ENCODE measurements around the gene ZSWIM5.
"Not testable (repeated sequence)": the region's sequence is repeated elsewhere in the genome, so short reads cannot be mapped to it uniquely, and the experiment has no call there.

ZSWIM5 gene

DNA sequence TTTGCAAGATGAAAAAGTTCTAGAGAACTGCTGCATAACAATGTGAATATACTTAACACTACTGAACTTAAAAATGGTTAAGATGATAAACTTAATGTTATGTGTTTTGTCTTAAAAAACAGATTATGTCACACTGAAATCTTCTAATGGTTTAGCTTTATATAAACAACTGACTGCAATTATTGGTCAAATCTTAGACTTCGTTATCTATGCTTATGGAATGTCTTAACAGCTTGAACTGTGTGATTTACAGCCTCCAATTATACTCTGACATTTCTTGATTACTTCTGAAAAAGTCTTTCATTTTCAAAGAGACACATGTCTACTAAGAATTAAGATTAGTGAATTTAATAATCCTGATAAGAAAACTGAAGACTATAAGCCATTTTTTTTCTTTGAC lies 71.1 kb downstream of the ZSWIM5 start:
- no peak for DNase-seq

DNA sequence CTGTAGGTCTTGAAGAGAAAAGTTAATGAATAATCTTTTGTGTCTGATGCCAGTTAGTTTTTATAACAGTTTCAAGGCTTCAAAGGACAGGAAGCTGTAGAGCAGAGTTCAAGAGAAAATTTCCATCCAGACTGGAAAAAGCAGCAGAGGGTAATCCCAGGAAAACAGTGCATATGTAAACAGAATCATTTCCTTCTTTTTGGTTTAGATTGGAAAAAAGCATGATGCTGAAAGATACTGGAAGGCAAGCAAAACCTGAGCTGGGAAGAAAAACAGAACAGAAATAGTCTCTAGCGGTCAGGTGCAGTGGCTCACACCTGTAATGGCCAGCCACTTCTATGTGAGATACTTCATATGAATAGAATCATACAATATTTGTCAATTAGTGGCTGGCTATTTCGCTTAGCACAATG lies 71.9 kb downstream of the ZSWIM5 start:
- DNase-seq, result no peak

DNA sequence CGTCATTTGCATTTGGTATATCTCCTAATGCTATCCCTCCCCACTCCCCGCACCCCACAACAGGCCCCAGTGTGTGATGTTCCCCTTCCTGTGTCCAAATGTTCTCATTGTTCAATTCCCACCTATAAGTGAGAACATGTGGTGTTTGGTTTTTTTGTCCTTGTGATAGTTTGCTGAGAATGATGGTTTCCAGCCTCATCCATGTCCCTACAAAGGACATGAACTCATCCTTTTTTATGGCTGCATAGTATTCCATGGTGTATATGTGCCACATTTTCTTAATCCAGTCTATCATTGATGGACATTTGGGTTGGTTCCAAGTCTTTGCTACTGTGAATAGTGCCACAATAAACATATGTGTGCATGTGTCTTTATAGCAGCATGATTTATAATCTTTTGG lies 73.7 kb downstream of the ZSWIM5 start:
- DNase-seq, result not testable (repeated sequence)

DNA sequence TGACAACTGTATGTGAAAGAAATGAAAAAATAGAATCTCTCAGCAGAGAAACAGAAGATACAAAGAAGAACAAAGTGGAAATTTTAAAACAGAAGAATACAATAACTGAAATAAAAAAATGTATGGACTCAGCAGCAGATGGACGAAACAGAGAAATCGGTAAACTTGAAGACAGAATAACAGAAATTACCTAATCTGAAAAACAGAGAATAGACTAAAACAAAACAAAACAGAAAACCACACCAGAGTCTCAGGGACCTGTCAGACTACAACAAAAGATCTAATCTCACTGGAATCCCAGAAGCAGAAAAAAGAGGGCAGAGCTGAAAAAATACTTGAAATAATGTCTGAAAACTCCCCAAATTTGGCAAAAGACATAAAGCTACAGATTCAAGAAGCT lies 83.0 kb downstream of the ZSWIM5 start:
- no peak for DNase-seq

DNA sequence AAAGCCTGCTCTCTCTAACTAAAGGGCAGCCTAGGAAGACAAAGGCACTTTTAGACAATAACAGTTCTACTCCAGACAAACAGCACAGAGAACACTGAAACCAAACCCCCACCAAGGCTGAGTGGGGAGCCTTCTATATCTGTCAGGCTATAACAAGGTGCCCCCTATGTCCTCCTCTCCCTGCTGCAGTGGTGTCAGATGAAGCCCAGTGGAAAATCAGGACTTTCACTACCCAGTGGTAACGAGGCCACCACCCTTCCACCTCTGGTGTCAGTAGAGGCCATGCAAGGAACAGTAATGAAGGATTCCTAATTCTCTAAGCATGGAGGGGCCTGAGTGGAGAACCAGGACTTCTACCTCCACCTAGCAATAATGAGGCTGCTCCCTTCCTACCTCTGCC lies 83.7 kb downstream of the ZSWIM5 start:
- DNase-seq, result no peak

DNA sequence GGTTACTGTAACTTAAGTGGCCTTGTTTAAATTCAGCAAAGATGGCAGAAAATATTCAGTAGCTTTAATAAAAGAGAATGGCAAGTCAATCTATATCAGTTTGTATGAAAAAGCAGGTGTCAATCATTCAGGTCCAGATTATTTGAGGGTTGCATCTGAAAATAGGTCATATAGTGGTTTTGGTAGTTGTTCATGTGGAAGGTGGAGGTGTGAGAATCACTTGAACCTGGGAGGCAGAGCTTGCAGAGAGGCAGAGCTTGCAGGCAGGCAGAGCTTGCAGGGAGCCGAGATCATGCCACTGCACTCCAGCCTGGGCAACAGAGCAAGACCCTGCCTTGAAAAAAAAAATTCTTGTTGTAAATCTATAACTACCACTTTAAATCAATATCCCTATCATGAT lies 88.6 kb downstream of the ZSWIM5 start:
- no peak for DNase-seq

DNA sequence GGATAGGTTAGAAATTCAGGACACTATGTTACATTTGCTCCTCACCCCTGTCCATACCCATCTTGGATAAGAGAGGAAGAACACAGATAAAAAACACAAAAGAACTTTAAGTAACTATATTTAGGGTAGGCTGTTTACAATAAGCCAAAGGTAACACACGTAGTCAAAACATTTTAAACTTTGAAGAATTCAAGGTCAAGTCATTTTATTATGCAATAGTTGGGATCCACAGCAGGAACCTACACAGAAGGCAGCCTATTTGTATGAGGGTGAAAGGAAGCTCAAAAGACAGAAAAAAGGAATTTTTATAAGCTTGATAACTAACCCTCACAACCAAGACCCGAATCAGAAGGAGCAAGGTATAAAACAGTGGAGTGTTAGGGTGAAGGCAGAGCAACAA lies 89.6 kb downstream of the ZSWIM5 start:
- DNase-seq, result no peak

DNA sequence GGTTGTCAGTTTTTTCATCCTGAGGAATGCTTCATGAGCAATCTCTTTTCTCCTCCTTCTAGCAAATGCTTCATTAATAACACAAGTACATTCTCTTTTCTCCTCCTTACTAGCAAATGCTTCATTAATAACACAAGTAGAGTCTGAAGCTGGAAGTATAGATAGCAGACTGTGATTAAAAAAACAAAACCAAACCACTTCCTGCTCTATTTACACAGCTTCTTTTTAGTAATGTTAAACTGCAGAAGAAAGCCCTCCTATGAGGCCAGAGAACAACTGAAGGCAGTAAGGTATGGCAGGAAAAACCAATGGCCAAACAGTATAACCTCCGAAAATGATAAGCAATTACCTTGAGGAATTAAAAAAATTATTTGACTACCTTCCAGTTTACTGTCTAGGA lies 90.1 kb downstream of the ZSWIM5 start:
- no peak for DNase-seq

DNA sequence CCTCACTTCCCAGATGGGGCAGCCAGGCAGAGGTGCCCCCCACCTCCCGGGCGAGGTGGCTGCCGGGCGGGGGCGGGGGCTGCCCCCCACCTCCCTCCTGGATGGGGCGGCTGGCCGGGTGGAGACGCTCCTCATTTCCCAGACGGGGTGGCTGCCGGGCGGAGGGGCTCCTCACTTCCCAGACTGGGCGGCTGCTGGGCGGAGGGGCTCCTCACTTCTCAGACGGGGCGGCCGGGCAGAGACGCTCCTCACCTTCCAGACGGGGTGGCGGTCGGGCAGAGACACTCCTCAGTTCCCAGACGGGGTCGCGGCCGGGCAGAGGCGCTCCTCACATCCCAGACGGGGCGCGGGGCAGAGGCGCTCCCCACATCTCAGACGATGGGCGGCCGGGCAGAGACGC lies 91.2 kb downstream of the ZSWIM5 start:
- not testable (repeated sequence) for DNase-seq

DNA sequence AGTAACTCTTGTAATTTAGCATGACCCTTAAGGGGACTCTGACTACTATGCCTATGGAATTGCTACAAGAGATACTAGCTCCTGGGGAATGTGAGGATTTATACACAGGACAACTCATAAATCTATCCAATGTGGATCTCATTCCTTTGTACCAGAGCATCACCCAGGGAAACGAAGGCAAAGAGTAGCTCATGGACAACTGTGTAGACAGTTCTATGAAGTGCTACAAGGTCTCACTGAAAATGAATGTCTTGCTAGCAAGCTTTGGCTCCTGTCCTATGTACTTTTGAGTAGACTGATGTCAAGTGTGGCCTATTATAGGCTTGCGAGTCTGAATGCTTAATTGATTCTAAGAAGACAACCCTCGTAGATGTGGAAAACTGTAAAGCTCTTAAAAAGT lies 93.7 kb downstream of the ZSWIM5 start:
- DNase-seq, result no peak

DNA sequence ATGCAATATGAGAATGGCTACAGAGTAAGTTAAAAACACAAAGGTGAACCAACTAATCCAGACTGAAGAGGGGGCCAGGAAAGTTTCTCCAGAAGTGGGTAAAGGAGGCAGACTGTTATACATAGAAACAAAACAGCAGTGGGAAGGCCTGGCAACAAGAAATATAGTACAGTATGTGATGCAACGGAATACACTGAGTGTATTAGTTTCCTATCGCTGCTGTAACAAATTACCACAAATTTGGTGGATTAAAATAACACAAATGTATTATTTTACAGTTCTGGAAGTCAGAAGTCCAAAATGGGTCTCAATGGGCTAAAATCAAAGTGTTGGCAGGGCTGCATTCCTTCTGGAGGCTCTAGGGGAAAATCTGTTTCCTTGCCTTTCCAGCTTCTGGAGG lies 95.2 kb downstream of the ZSWIM5 start:
- no peak for DNase-seq

DNA sequence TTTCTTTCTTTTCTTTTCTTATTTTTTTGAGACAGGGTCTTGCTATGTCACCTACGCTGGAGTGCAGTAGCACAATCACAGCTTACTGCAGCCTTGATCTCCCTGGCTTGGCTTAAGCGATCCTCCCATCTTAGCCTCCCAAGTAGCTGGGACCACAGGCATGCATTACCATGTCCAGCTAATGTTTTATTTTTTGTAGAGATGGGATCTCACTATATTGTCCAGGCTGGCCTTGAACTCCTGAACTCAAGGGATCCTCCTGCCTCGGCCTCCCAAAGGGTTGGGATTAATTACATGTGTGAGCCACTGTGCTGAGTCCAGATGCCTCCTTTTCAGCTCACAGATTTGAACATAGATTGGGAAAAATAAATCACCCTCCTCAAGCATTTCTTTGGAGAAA lies 98.6 kb downstream of the ZSWIM5 start:
- DNase-seq, result no peak

DNA sequence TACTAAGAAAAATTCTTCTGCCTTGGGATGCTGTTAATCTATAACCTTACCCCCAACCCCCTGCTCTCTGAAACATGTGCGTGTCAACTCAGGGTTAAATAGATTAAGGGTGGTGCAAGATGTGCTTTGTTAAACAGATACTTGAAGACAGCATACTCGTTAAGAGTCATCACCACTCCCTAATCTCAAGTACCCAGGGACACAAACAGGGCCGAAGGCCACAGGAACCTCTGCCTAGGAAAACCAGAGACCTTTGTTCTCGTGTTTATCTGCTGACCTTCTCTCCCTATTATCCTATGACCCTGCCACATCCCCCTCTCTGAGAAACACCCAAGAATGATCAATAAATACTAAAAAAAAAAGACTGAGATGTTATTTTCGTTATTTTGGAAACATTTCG lies 99.5 kb downstream of the ZSWIM5 start:
- not testable (repeated sequence) for DNase-seq

DNA sequence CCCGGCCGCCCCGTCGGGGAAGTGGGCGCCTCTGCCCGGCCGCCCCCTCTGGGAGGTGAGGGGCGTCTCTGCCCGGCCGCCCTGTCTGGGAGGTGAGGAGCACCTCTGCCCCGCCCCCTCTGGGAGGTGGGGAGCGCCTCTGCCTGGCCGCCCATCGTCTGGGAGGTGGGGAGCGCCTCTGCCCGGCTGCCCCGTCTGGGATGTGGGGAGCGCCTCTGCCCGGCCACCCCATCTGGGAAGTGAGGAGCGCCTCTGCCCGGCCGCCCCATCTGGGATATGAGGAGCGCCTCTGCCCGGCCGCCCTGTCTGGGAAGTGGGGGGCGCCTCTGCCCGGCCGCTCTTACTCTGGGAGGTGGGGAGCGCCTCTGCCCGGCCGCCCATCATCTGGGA lies 100.3 kb downstream of the ZSWIM5 start:
- not testable (repeated sequence) for DNase-seq

DNA sequence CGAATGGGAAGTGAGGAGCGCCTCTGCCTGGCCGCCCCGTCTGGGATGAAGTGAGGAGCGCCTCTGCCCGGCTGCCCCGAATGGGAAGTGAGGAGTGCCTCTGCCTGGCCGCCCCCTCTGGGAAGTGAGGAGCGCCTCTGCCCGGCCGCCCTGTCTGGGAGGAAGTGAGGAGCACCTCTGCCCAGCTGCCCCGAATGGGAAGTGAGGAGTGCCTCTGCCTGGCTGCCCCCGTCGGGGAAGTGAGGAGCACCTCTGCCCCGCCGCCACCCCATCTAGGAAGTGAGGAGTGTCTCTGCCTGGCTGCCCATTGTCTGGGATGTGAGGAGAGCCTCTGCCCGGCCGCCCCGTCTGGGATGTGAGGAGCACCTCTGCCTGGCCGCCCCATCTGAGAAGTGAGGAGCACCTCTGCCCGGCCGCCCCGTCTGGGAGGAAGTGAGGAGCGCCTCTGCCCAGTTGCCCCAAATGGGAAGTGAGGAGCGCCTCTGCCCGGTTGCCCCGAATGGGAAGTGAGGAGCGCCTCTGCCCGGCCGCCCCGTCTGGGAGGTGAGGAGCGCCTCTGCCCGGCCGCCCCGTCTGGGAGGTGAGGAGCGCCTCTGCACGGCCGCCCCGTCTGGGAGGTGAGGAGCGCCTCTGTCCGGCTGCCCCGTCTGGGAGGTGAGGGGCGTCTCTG lies 100.8 kb downstream of the ZSWIM5 start:
- not testable (repeated sequence) for DNase-seq

DNA sequence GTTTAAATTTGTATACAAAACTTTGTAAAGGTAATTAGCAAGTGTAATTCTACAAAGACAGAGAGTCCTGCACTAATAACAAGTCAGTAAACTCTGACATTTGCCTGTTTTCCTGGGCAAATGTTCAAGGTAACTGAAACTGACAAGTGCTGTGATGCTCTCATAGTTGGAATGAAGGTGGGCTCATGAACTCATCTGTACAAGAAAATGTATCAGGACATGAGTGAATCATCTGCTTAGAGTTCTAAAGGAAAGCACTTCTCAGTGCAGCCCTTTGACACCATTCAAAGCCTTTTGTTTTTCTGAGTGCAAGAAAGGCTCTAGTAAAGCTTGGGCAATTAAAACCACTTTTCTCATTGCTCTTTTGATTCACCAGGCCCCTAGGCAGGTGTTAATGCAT lies 102.9 kb downstream of the ZSWIM5 start:
- DNase-seq, result no peak

DNA sequence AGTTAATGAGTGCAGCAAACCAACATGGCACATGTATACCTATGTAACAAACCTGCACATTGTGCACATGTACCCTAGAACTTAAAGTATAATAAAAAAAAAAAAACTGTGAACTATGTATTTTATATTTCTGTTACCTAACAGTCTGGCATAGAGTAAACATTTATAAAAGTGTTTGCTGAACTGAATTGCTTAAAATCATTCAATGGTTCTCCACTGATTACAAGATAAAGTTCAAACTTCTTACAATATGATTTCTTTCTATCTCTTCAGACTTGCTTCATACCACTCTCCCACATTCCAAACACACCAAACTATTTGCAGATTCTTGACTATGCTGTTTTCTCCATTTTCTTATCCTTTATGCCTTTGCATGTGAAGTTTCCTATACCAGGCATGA lies 104.5 kb downstream of the ZSWIM5 start:
- no peak for DNase-seq

DNA sequence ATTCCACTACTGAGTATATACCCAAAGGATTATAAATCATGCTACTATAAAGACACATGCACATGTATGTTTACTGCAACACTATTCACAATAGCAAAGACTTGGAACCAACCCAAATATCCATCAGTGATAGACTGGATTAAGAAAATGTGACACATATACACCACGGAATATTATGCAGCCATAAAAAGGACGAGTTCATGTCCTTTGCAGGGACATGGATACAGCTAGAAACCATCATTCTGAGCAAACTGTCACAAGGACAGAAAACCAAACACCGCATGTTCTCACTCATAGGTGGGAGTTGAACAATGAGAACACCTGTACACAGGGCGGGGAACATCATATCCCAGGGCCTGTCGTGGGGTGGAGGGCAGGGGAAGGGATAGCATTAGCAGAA lies 104.9 kb downstream of the ZSWIM5 start:
- not testable (repeated sequence) for DNase-seq

DNA sequence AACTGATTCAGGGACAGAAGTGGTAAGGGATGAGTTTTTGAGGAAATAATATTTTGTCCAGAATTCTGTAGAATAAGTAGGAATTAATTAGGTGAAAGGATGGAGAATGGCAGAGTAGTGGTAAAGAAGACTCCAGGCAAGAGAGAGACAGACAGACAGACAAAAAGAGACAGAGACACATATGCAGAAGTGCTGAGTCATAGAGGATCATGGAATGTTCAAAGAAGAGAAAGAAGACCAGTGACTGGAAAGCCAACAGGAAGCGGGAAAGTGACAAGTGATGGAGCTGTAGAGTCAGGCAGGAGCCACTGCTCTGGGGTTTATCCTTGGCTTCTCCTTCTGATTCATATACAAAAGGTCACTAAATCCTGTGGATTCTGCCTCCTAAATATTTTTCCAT lies 108.5 kb downstream of the ZSWIM5 start:
- DNase-seq, result no peak

DNA sequence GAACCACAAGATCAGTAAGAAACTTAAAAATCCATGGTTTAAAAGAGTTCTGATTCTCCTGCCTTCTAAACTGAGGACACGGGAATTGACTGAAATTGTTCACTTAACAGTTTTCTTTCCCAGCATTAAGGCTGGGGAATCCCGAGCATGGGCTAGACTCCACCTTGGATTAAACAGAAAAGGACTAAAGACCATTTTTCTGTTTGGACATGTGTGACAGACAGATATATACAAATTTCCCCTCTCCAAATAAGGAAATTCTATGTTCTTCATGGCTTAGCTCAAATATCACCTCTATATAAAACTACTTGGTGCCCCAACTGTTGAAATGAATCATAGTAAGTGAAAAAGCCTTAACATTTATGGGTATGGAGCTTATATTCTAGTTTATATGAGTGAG lies 109.3 kb downstream of the ZSWIM5 start:
- DNase-seq, result no peak

DNA sequence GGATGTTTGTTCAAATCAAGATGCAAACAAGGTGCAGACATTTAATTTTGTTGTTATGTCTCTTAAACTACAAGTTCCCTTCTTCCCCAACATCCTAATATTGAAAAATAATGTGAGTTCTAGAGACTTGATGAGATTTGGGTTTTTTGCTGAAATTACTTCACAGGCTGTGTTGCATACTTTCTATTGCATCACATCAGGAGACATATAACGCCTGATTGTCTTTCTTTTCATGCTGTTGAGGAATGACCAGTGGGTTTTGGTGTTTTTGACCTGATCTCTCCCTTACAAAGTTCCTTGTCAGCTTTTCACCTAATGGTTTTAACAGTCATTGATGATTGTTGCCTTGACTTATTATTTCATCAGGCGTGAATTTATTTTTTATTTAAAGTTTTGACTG lies 111.0 kb downstream of the ZSWIM5 start:
- DNase-seq, result no peak

DNA sequence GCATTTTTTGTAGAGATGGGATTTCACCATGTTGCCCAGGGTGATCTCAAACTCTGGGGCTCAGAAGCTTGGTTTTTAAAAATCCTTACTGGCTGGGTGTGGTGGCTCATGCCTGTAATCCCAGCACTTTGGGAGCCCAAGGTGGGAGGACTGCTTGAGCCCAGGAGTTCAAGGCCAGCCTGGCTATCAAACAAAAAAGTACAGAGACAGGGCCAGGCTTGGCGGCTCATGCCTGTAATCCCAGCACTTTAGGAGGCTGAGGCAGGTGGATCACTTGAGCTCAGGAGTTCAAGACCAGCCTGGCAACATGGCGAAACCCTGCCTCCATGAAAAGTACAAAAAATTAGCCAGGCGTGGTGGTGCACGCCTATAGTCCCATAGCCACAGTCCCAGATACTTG lies 112.0 kb downstream of the ZSWIM5 start:
- DNase-seq, result not testable (repeated sequence)

DNA sequence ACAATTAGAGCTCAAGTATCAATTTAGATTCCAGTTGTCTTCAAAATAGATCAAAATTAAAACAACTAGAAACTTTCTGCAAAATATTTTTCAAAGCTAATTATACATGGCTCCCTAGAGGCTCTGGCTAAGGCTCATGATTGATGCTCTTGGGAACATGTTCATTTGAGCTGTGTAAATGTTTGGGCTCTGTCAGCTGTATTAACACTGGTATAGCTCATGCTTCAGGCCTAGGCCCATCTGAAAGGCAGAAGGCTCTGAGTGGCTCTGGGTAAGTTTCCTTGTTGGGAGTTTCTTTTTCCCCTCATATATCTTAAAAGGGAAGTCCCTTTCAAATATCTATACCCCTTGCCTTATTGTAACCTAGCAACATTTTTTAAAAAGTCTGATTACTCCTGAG lies 113.1 kb downstream of the ZSWIM5 start:
- DNase-seq, result no peak

DNA sequence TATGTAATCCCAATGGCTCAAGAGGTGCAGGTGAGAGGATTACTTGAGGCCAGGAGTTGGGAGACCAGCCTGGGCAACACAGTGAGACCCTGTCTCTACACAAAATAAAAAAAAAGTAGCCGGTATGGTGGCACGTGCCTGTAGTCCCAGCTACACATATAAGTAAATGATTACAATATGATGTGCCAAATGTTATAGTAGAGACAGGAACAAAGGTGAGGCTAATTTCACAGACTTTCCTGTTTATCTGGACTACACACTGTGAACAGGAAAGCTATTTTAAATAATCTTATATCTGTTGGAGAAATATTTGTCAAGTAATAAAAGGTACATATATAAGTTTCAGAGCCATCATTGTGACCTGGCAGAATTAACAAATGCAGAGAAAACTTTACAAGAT lies 116.7 kb downstream of the ZSWIM5 start:
- no peak for DNase-seq

DNA sequence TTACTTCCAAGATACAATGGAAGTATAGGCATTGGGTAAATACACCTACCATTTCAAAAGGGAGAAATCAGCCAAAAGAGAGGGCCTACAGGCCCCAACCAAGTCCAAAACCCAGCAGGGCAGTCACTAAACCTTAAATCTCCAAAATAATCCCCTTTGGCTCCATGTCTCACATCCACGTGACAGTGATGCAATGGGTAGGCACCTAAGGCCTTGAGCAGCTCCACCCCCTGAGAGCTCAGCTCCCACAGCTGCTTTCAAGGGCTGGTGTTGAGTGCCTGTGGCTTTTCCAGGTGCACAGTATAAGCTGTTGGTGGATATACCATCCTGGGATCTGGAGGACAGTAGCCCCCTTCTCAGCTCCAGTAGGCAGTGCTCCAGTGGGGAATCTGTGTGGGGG lies 121.8 kb downstream of the ZSWIM5 start:
- no peak for DNase-seq

DNA sequence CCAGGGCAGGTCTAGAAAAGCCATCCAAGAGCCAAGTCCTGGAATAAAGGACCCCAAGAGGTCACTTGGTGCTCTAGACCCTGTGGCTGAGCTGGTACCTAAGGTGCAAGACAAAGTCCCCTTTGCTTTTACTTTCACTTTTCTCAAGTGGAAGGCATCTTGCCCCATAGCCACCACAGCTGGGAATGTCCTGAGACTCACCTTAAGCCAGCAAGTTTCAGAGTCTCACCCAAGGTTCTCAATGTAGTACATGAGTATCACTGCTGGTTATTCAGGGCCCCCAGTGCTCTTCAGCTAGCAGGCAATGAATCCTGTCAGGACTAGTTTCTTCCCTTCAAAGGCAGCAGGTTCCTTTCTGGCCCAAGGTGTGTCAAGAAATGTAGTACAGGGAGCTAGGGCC lies 126.9 kb downstream of the ZSWIM5 start:
- no peak for DNase-seq

All from NCI-H2029 (cell line).